Measurements from ENCODE around the gene RASGRF1. TPM values are rescaled to one million over a fixed set of nuclear protein-coding genes. Genes with fewer than 3 reads are reported as not detected.
"Not testable (repeated sequence)": the region's sequence is repeated elsewhere in the genome, so short reads cannot be mapped to it uniquely, and the experiment has no call there.

The RASGRF1 gene
- total and polyA plus RNA-seq, 2 experiments from 2014 or later: 0.05 to 0.24 TPM

GRCh38 chr15:79025201-79025600 lies 65.4 kb downstream of the RASGRF1 start:
- H3K27me3 ChIP-seq (ENCODE audit: insufficient read depth): no peaks in the 10 kb centered on the region
- H3F3A ChIP-seq (replicated peaks; ENCODE audit: low read depth): no peaks in the 10 kb centered on the region
- DNase-seq (ENCODE audit: low spot score): peak; percentile 56
- no peak overlapping the region for H3K27ac ChIP-seq (ENCODE audit: low read depth)
- H3K4me3 ChIP-seq: no peak overlapping the region
- H3K4me1 Mint-ChIP-seq: peaks cover 5% of the 10 kb centered on the region; the same call in 2 of the 3 replicates
- TF ChIP-seq CREB1 (CRISPR knock-in tag; IDR thresholded peaks at IDR 0.05; ENCODE audit: low read depth): no peak
- peak; percentile 51 to 66 for TF ChIP-seq CTCF (conservative IDR thresholded peaks at IDR 0.05; ENCODE audit: low read depth in 2 of 2)
- peaks cover 13% of the 10 kb centered on the region for H3K9me3 Mint-ChIP-seq
- ATAC-seq: peak; percentile 30
- no peak overlapping the region for H3K4me3 Mint-ChIP-seq
- no peaks in the 10 kb centered on the region for H3K4me1 ChIP-seq (ENCODE audit: insufficient read depth)
- no peaks in the 10 kb centered on the region for H3K79me2 ChIP-seq (replicated peaks; ENCODE audit: insufficient read depth)
- peaks cover 5% of the 10 kb centered on the region; the same call in 2 of the 3 replicates for H3K36me3 Mint-ChIP-seq (ENCODE audit: low read depth)
- H3K27ac Mint-ChIP-seq: no peak overlapping the region
- H3K9me2 ChIP-seq (ENCODE audit: insufficient read depth): no peaks in the 10 kb centered on the region
- no peaks in the 10 kb centered on the region for H4K20me1 ChIP-seq (replicated peaks; ENCODE audit: insufficient read depth)
- no peak overlapping the region for H3K4me2 ChIP-seq
- H3K36me3 ChIP-seq (ENCODE audit: insufficient read depth): no peaks in the 10 kb centered on the region
- no peak overlapping the region for H2AFZ ChIP-seq
- peaks cover 3% of the 10 kb centered on the region for H3K27me3 Mint-ChIP-seq (ENCODE audit: insufficient read depth, low read depth, poor library complexity)

GRCh38 chr15:79024493-79024892 lies 66.1 kb downstream of the RASGRF1 start:
- H3K9me3 Mint-ChIP-seq: peaks cover 13% of the 10 kb centered on the region
- not testable (repeated sequence) for ATAC-seq; DNase-seq (ENCODE audit: low spot score)

GRCh38 chr15:79023918-79024317 lies 66.7 kb downstream of the RASGRF1 start:
- H3K79me2 ChIP-seq (replicated peaks; ENCODE audit: insufficient read depth): no peaks in the 10 kb centered on the region
- no peaks in the 10 kb centered on the region for H3K4me1 ChIP-seq (ENCODE audit: insufficient read depth)

More at GRCh38 chr15:79024493-79024892, 66.1 kb downstream of the RASGRF1 start:
- H3K79me2 ChIP-seq (replicated peaks; ENCODE audit: insufficient read depth); H3K9me2 ChIP-seq (ENCODE audit: insufficient read depth); H4K20me1 ChIP-seq (replicated peaks; ENCODE audit: insufficient read depth); H3K27me3 Mint-ChIP-seq (ENCODE audit: insufficient read depth, low read depth, poor library complexity); H3K4me3 Mint-ChIP-seq; H3K4me1 Mint-ChIP-seq; H3K4me1 ChIP-seq (ENCODE audit: insufficient read depth); H3K27me3 ChIP-seq (ENCODE audit: insufficient read depth); H3K4me2 ChIP-seq; H2AFZ ChIP-seq; H3K36me3 ChIP-seq (ENCODE audit: insufficient read depth); H3K4me3 ChIP-seq; H3F3A ChIP-seq (replicated peaks; ENCODE audit: low read depth); H3K27ac ChIP-seq (ENCODE audit: low read depth); H3K27ac Mint-ChIP-seq; H3K36me3 Mint-ChIP-seq (ENCODE audit: low read depth): not testable (repeated sequence)

More at GRCh38 chr15:79023918-79024317, 66.7 kb downstream of the RASGRF1 start:
- H3F3A ChIP-seq (replicated peaks; ENCODE audit: low read depth): no peaks in the 10 kb centered on the region
- Mint-ChIP-seq H3K4me1 (peaks cover under 1% of the 10 kb centered on the region; the same call in 1 of the 3 replicates), H3K36me3 (ENCODE audit: low read depth) (peaks cover 5% of the 10 kb centered on the region; the same call in 2 of the 3 replicates), H3K9me3 (peaks cover 13% of the 10 kb centered on the region), H3K4me3 (no peak overlapping the region), H3K27me3 (ENCODE audit: insufficient read depth, low read depth, poor library complexity) (peaks cover 2% of the 10 kb centered on the region), H3K27ac (no peak overlapping the region)
- no peaks in the 10 kb centered on the region for H3K27me3 ChIP-seq (ENCODE audit: insufficient read depth)
- H3K36me3 ChIP-seq (ENCODE audit: insufficient read depth): no peaks in the 10 kb centered on the region
- no peak for DNase-seq (ENCODE audit: low spot score)
- no peak for ATAC-seq
- H3K9me2 ChIP-seq (ENCODE audit: insufficient read depth): no peaks in the 10 kb centered on the region
- H3K4me2 ChIP-seq: no peak overlapping the region
- no peak for TF ChIP-seq REST (IDR thresholded peaks at IDR 0.05; ENCODE audit: unreplicated experiment)
- H4K20me1 ChIP-seq (replicated peaks; ENCODE audit: insufficient read depth): no peaks in the 10 kb centered on the region
- H3K27ac ChIP-seq (ENCODE audit: low read depth): no peak overlapping the region
- H2AFZ ChIP-seq: no peak overlapping the region
- no peak overlapping the region for H3K4me3 ChIP-seq

All from GM23338 (cell line).